Measurements from ENCODE around the gene CBLB.
A peak's percentile ranks its signal among the peaks of the same experiment; 100 is the strongest.

Gene CBLB

DNA sequence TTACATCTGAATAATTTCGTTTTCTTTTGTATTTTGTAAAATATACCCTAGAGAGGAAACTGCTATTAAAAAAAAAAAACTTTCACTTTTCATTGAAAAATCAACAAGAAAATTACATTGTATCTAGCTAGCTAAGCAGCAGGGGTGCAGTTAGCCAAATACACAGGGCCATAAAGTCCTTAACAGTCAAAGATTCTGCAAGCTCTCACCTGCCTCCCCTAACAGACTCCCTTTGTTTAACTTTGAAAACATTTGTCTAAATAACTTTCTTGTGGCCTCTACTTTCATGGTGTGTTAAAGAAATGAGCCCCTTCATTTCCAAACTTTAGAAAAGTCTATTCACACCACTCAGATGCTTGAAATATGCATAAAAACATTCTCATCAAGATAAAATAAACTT is 23.3 kb downstream of the CBLB start:
- peak; percentile 44 for DNase-seq

GRCh38 chr3:105844704-105845103 is 24.1 kb downstream of the CBLB start:
- no peak for DNase-seq

- DNase-seq = no peak
Measured at GRCh38 chr3:105843994-105844393, 24.8 kb downstream of the CBLB start.

- DNase-seq = no peak
Measured at GRCh38 chr3:105842943-105843342, 25.9 kb downstream of the CBLB start.

- DNase-seq = no peak
Measured at GRCh38 chr3:105842449-105842848, 26.4 kb downstream of the CBLB start.

DNA sequence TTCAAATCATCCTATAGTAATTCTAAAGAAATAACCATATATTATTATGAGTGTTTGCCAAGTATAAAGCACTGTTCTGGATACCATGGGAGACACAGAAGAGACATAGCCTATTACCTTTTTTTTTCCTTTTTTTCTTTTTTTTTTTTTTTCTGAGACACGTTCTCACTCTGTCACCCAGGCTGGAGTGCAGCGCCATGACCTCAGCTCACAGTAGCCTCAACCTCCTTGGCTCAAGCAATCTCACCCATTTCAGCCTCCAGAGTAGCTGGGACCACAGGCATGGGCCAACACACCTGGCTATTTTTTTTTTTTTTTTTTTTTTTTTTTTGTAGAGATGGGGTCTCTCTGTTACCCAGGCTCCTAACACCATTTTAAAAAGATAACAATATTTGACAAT is 30.9 kb downstream of the CBLB start:
- no peak for DNase-seq

GRCh38 chr3:105837143-105837740 is 31.6 kb downstream of the CBLB start:
- no peak for DNase-seq

GRCh38 chr3:105836533-105836932 is 32.3 kb downstream of the CBLB start:
- no peak for DNase-seq

- DNase-seq = no peak
Measured at GRCh38 chr3:105835606-105836005, 33.2 kb downstream of the CBLB start.

- no peak for DNase-seq
Measured at GRCh38 chr3:105834768-105835167, 34.0 kb downstream of the CBLB start.

GRCh38 chr3:105832644-105833043 is 36.2 kb downstream of the CBLB start:
- DNase-seq = no peak

- no peak for DNase-seq
Measured at GRCh38 chr3:105830836-105831235, 38.0 kb downstream of the CBLB start.

- no peak for DNase-seq
Measured at GRCh38 chr3:105829871-105830622, 38.8 kb downstream of the CBLB start.

DNA sequence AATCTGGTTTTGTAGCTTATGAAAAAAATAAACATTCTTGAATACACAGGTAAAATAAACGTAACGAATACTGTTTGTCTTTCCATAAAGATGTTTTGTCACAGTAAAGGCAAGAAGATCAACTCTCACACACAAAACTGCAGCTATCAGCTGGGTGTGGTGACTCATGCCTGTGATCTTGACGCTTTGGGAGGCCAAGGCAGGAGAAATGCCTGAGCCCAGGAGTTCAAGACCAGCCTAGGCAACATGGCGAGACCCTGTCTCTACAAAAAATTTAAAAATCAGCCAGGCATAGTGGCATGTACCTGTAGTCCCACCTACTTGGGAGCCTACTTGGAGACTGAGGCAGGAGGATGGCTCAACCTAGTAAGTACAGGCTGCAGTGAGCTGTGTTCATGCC is 39.6 kb downstream of the CBLB start:
- DNase-seq = no peak

GRCh38 chr3:105828703-105829102 is 40.1 kb downstream of the CBLB start:
- DNase-seq = no peak

GRCh38 chr3:105827959-105828358 is 40.9 kb downstream of the CBLB start:
- no peak for DNase-seq

DNA sequence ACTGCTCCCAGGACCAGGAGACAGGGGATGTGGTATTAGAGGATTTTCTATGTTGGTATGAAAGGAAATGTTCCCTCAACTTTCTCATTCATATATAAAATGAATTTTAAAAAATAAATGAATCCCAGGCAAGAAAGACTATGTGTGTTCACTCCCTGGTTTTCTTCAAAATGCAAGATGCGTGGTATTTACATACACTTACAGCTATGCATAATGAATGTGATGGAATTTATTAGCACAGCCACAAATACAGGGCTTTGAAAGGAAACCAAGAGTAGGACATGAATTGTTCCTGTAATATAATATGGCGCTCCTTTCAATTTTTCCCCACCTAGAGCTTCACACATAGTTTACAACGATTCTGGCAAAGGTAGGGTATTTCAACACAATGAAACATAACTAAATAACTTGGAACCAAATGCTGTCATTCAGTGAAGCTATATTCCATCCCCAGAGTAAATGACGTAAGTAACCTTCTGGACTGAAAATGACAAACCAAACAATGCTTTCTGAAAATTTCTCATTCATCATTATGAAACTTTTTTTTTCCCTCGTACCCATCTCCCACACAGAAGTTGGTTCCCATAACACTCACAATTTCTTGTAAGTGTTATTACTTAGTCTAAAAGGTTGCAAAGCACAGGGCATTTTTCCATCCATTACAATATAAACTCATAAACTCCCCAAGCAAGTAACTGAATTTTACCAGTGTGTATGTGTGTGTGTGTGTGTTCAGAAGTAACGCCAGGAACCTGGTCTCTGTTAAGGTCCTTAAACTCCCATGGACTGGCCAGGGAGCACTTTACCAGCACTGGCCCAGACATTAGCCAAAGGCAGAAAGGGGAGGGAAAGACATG is 41.8 kb downstream of the CBLB start:
- no peak for DNase-seq

DNA sequence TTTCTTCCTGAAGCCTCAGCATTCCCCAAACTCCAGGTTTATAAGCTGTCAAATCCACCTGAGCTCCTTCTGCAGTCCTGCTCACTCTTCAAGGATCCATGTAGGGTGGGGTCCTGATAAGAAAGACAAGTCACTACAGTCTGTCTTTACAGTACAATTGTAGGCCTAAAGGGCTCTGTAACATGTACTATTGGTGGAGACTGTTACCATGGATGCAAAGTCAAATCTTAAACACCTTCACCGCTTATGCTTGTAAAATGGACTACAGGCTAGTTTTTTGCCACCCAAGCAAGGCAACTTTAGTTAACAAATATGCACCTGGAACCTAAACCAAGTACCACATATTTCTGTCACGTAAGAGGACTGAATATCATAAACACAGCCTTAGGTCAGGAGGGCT is 44.7 kb downstream of the CBLB start:
- no peak for DNase-seq

GRCh38 chr3:105823149-105823867 is 45.5 kb downstream of the CBLB start:
- no peak for DNase-seq

- DNase-seq = no peak
Measured at GRCh38 chr3:105822171-105823123, 46.4 kb downstream of the CBLB start.

GRCh38 chr3:105821433-105821832 is 47.4 kb downstream of the CBLB start:
- no peak for DNase-seq

DNA sequence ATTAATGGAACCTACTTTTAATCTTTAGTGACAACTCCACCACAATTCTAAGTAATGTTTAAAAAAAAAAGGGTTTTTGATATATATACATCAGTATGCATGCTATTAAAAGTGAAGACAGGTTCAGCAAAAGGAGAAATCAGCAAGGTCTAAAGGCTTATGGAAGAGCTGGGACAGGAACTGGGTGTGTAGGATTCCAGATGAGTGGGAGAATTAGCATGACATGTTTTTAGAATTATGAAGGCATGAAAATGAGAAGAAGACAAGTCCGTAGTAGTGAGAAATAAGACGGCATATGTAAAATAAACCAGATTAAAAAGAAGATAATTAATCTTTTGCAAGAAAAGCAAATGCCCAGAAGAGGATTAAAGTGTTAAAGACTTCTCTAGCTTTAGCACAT is 52.0 kb downstream of the CBLB start:
- no peak for DNase-seq
